NB4 (cell line): ENCODE measurements around the gene TSSC4.
A peak's percentile ranks its signal among the peaks of the same experiment; 100 is the strongest.

Source experiments
- DNase-seq: peaks from one replicate; pipeline ENCODE4 v3.0.0; 2010; ENCODE audit warnings: low read depth
- H3K4me3 ChIP-seq: one replicate; pipeline ENCODE4 v1.5.1; 2011; ENCODE audit warnings: mild to moderate bottlenecking, low read depth, low read length, moderate library complexity
- CTCF ChIP-seq: IDR thresholded peaks from one replicate; pipeline ENCODE4 v1.5.1; 2012; ENCODE audit warnings: low read depth, low read length
- MYC ChIP-seq: IDR thresholded peaks from 2 replicates; pipeline ENCODE4 v1.6.1; 2011; ENCODE audit warnings: low read depth, low read length
- POLR2A ChIP-seq: IDR thresholded peaks from 2 replicates; pipeline ENCODE4 v1.6.1; 2011; ENCODE audit warnings: mild to moderate bottlenecking; ENCODE audit not compliant: insufficient read length; ENCODE audit errors: extremely low read depth
- TF ChIP-seq, protein P1 (sequence below): IDR thresholded peaks from 2 replicates; pipeline ENCODE4 v1.6.1; 2011; ENCODE audit warnings: low read depth, low read length

TSSC4 gene

GRCh38 chr11:2422461-2423156 lies 22.1 kb downstream of the TSSC4 start:
- no peak overlapping the region for H3K4me3 ChIP-seq
- DNase-seq: no peak
- TF ChIP-seq MYC: no peak
- no peak for TF ChIP-seq POLR2A
- no peak for TF ChIP-seq CTCF
- TF ChIP-seq, protein P1, sequence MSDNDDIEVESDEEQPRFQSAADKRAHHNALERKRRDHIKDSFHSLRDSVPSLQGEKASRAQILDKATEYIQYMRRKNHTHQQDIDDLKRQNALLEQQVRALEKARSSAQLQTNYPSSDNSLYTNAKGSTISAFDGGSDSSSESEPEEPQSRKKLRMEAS: no peak

- H3K4me3 ChIP-seq: no peak overlapping the region
- TF ChIP-seq CTCF (no peak), MYC (no peak), POLR2A (no peak)
- TF ChIP-seq, protein P1: no peak
- DNase-seq: no peak
Measured at GRCh38 chr11:2423157-2424025, 22.8 kb downstream of the TSSC4 start.

DNA sequence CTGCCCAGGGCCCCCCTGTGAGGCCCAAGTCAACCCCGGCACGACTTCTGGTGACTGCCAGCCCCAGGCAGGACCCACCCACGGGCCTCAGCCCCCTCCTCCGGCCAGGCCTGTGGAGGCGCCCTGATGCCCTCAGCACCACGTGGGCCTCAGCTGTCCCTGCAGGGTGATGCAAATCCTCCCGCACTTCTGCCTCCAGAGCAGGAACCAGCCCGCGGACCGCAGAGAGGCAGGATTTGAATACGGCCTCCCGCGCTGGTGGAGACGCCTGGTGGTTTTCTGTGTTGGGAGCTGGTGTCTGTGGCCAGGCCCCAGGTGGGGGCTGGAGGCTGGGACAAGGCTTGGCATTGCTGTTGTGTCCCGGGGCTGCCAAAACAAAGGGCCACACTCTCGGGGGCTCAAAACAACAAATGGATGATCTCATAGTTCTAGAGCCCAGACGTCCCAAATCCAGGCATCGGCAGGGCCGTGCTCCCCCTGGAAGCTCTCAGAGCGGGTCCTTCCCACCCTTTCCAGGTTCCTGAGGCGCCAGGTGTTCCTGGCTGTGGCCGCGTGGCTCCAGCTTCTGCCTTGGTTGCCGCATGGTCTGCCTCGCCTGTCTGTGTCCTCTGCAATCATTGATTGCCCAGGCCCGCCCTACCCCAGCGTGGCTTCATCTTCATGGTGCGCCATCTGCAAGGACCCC lies 24.4 kb downstream of the TSSC4 start:
- peak; percentile 5; the same call in 1 of the 2 replicates for TF ChIP-seq MYC
- TF ChIP-seq, protein P1: peak; percentile 61
- no peak for TF ChIP-seq POLR2A
- TF ChIP-seq CTCF: no peak
- DNase-seq: peak; percentile 49
- H3K4me3 ChIP-seq: no peak overlapping the region

DNA sequence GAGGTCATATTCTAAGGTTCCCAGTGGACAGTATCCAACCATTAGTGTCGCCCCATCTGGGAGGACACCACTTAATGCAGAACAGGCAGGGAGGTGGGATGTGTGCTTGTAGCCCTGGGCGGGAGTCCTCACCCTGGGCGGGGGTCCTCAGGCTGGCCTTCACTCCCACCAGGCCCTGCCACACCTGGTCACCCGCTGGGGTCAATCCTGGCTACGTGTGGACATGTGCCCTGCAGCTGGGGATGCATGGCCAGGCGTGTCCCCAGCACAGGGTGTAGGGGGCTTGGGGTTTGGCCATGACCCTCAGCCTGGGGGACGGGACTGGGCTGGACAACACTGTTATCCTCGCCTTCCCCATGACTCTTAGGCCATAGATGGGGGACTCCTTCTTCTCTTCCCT lies 25.0 kb downstream of the TSSC4 start:
- TF ChIP-seq POLR2A: no peak
- no peak for TF ChIP-seq MYC
- TF ChIP-seq CTCF: no peak
- TF ChIP-seq, protein P1: no peak
- H3K4me3 ChIP-seq: no peak overlapping the region
- DNase-seq: no peak

DNA sequence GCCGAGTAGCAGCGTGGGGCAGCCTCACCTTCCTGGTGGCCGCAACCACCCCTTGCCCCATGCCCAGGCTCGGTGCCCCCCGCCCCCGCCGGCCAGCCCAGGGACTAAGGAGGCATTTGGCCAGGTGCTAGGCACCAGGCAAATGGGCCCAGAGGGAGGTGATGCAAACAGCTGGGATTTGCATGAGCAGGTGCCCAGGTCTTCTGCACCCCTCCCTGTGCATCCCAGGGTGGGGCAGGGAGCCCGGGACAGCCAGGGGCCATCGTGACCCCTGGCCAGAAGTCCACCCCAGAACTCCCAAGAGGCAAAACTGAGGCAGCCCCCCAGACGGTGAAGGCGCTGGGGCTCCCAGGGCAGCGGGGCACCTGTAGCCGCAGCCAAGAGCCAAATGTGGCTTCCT lies 25.7 kb downstream of the TSSC4 start:
- TF ChIP-seq, protein P1: no peak
- TF ChIP-seq POLR2A (no peak), CTCF (no peak), MYC (no peak)
- DNase-seq: no peak
- H3K4me3 ChIP-seq: no peak overlapping the region
